Gastroesophageal sphincter (tissue), 3 donors: ENCODE results near the gene LRRTM4.

ENCODE experiments used
- CTCF ChIP-seq, 4 experiments: fragments of 200-600 bp in 2 of 4; fragments of 450-650 bp in 2 of 4; sonication (generic) in 1 of 4; IDR thresholded peaks; one replicate each; pipeline ENCODE4 v1.5.1; 2017 to 2019; ENCODE audit warnings: antibody characterized with exemption in 4 of 4, mild to moderate bottlenecking in 2 of 4, moderate library complexity in 2 of 4
- EP300 ChIP-seq: sonication (generic); formaldehyde crosslinking; IDR thresholded peaks from one replicate; pipeline ENCODE4 v1.6.1; 2017; ENCODE audit warnings: antibody characterized with exemption, mild to moderate bottlenecking
- POLR2A ChIP-seq, 2 donors: fragments of 450-650 bp; IDR thresholded peaks; one replicate each; pipeline ENCODE4 v1.6.1; 2017; ENCODE audit warnings: antibody characterized with exemption in 2 of 2, mild to moderate bottlenecking in 2 of 2, moderate library complexity in 1 of 2
- POLR2AphosphoS5 ChIP-seq: sonication (generic); formaldehyde crosslinking; IDR thresholded peaks from one replicate; pipeline ENCODE4 v1.6.1; 2017; ENCODE audit warnings: antibody characterized with exemption

GRCh38 chr2:77328134-77328931 lies 193.8 kb downstream of the LRRTM4 start:
- TF ChIP-seq POLR2A (IDR thresholded peaks at IDR 0.05) (no peak), CTCF (IDR thresholded peaks at IDR 0.05) (no peak), POLR2AphosphoS5 (no peak), EP300 (no peak)
